H1 (cell line): ENCODE results near the gene ADCY5. TPM values are rescaled to one million over a fixed set of nuclear protein-coding genes. Genes with fewer than 3 reads are reported as not detected.

ENCODE experiments used
- CHD7 ChIP-seq: fragments of 300-600 bp; sonication (generic); IDR thresholded peaks from 2 replicates; pipeline ENCODE4 v1.7.1; 2012; ENCODE audit warnings: low read length, moderate library complexity, mild to moderate bottlenecking, inconsistent platforms; ENCODE audit not compliant: insufficient replicate concordance
- GABPA ChIP-seq: IDR thresholded peaks from 2 replicates; pipeline ENCODE4 v1.6.1; 2011; ENCODE audit warnings: mild to moderate bottlenecking, low read length, moderate library complexity, borderline replicate concordance; ENCODE audit not compliant: insufficient read depth
- TBP ChIP-seq: IDR thresholded peaks from 2 replicates; pipeline ENCODE4 v1.6.1; 2011; ENCODE audit warnings: low read depth, low read length, improper control_type of control experiment
- polyA plus RNA-seq, 7 experiments: library from polyadenylated mRNA; depleted of rRNA in 3 of 7; stranded (reverse) in 5 of 7; unstranded in 2 of 7; fragments of >200 nt in 5 of 7; fragments of 200-250 nt in 2 of 7; gene quantifications; 1 replicate in 5 of 7; 2 replicates in 1 of 7; 4 replicates in 1 of 7; pipeline versions ENCODE4 v1.2.1 to v1.2.3, GENCODE V29; 2011 to 2013; ENCODE audit warnings: missing spikeins in 2 of 7, mixed read lengths in 2 of 7
- total RNA-seq: library from RNA; stranded (reverse); fragmentation: NEBNext Ultra II Directional; extraction: Animal tissue kit (Norgen Biotek cat#: 25700); gene quantifications from 2 replicates; pipeline ENCODE4 v1.2.1, GENCODE V29; 2021

ADCY5 gene
- total and polyA plus RNA-seq, 2 of the 8 experiments (the other 6 are each of a cell fraction or from before 2014, with no cell fraction given): 18.9 to 40.8 TPM

GRCh38 chr3:123481071-123481470 is 32.2 kb upstream of the ADCY5 start (continued):
- TF ChIP-seq CHD7 (no peak), TBP (no peak), GABPA (no peak)
